Fibroblast of skin of abdomen (primary cell): Measurements from ENCODE around the gene ROS1.

ENCODE experiments used
- DNase-seq: peaks from one replicate; pipeline ENCODE4 v3.0.0-alpha.2; 2013

Gene ROS1

GRCh38 chr6:117440706-117441525 is 15.2 kb upstream of the ROS1 start:
- peak; percentile 99 for DNase-seq

- DNase-seq: no peak
These were observed 6.5 kb upstream of the ROS1 start for GRCh38 chr6:117432273-117432672.

- no peak for DNase-seq
These were observed 2.0 kb downstream of the ROS1 start for GRCh38 chr6:117423754-117424153.

- DNase-seq: no peak
These were observed 7.4 kb downstream of the ROS1 start for GRCh38 chr6:117418320-117418719.

- peak; percentile 67 for DNase-seq
These were observed 7.9 kb downstream of the ROS1 start for GRCh38 chr6:117417851-117418250.

GRCh38 chr6:117414770-117415169 is 11.0 kb downstream of the ROS1 start:
- peak; percentile 38 for DNase-seq

GRCh38 chr6:117411474-117411873 is 14.3 kb downstream of the ROS1 start:
- no peak for DNase-seq

- DNase-seq: no peak
These were observed 15.9 kb downstream of the ROS1 start for GRCh38 chr6:117409863-117410262.

- no peak for DNase-seq
These were observed 16.3 kb downstream of the ROS1 start for GRCh38 chr6:117409420-117409819.

GRCh38 chr6:117404548-117404947 is 21.2 kb downstream of the ROS1 start:
- peak; percentile 28 for DNase-seq

GRCh38 chr6:117401799-117402198 is 23.9 kb downstream of the ROS1 start:
- DNase-seq: no peak

GRCh38 chr6:117399924-117400323 is 25.8 kb downstream of the ROS1 start:
- DNase-seq: peak; percentile 5

- DNase-seq: no peak
These were observed 26.6 kb downstream of the ROS1 start for GRCh38 chr6:117399126-117399525.

- peak; percentile 47 for DNase-seq
These were observed 28.1 kb downstream of the ROS1 start for GRCh38 chr6:117397536-117398227.

- DNase-seq: peak; percentile 2
These were observed 29.5 kb downstream of the ROS1 start for GRCh38 chr6:117396228-117396627.

GRCh38 chr6:117395164-117395563 is 30.6 kb downstream of the ROS1 start:
- DNase-seq: no peak

- DNase-seq: peak; percentile 60
These were observed 32.7 kb downstream of the ROS1 start for GRCh38 chr6:117393045-117393444.

- no peak for DNase-seq
These were observed 33.7 kb downstream of the ROS1 start for GRCh38 chr6:117391874-117392583.

- DNase-seq: peak; percentile 2
These were observed 36.3 kb downstream of the ROS1 start for GRCh38 chr6:117389227-117390057.

GRCh38 chr6:117387454-117387974 is 38.2 kb downstream of the ROS1 start:
- DNase-seq: no peak

- DNase-seq: no peak
These were observed 41.1 kb downstream of the ROS1 start for GRCh38 chr6:117384659-117385058.

- no peak for DNase-seq
These were observed 44.0 kb downstream of the ROS1 start for GRCh38 chr6:117381749-117382148.
